Renal cortical epithelial cell (primary cell): Measurements from ENCODE around the gene RNF40. TPM values are rescaled to one million over a fixed set of nuclear protein-coding genes. Genes with fewer than 3 reads are reported as not detected.

Experiments
- DNase-seq: peaks from one replicate; pipeline ENCODE4 v3.0.0-alpha.2; 2011; ENCODE audit warnings: low read depth
- total RNA-seq: library from RNA; depleted of rRNA; stranded (reverse); fragments of >200 nt; gene quantifications from 2 replicates; pipeline ENCODE4 v1.2.3, GENCODE V29; 2014

The RNF40 gene
- 58.0 and 108 TPM in 2 replicates for total RNA-seq

DNA sequence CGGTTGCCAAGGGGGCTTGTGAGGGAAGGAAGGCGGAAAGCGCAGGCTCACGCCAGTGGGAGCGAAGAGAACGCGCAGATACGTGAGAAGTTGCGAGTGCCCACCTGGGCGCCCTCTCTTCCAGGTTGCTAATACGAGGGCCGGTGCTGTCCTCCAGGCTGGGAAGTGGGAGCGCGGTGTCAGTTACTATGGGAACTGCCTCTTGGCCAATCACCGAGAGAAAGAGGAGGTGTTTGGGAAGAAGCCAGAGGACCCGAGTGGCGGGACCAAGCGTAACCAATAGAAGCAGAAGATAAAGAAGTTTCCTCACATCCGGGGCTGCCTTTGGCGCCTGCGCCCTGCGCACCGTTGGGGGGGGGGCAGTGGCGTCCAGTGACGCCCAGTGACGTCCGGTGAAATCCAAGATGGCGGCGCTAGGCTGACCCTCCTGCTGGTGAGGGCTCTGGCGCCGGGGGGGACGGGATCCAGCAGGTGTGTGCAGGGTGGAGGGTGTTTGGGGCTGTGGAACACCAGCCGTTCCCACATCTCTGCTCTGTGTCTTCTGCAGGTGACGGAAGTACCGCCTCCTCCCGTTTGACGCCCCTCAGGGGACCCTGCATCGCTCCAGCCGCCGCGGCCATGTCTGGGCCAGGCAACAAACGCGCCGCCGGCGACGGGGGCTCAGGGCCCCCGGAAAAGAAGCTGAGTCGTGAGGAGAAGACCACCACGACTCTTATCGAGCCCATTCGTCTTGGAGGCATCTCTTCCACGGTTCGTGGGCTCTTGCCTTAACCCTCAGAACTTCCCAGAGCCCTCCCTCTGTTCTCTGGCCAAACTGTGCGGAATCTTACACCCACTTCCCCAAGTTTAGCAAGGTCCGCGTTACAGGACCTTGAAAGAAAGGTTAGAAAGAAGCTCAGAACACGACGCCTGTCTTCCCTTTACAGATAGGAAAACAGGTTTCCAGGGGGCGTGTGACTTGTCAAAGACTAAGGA lies at the start of gene RNF40, which contains the start of gene CFAP119:
TSS of gene RNF40 (plus strand) at position 395 of the 975 bp plus-strand sequence. CDS start at position 619, 224 bp downstream.
TSS of gene CFAP119 (minus strand) at position 135 of the 975 bp plus-strand sequence. CDS start 314 bp downstream, outside the sequence.
- peak; percentile 98 for DNase-seq

DNA sequence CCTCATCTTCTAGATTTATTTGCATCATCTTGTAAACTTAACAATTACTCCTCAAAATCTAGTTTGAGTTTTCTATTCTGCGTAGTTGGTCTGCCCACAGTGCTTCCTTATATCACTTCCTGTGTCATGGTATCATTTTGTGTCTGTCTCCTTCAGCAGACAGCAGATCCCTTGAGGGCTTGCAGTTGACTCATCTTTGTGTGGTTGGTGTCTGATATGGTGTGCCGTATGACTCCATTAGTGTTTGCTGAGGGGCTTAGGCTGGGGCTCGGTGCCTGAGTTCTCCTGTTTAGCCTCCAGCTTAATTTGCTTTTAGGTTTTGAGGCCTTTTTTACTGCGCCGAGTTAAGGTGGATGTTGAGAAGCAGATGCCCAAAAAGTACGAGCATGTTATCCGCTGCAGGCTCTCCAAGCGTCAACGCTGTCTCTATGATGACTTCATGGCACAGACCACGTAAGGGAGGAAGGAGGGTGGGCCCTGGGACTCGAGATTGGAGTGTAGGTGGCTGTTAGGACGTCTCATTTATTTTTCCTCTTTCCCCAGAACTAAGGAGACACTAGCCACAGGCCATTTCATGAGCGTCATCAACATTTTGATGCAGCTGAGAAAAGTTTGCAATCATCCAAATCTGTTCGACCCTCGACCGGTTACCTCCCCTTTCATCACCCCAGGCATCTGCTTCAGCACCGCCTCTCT lies 46.2 kb upstream of the RNF40 start:
- no peak for DNase-seq

DNA sequence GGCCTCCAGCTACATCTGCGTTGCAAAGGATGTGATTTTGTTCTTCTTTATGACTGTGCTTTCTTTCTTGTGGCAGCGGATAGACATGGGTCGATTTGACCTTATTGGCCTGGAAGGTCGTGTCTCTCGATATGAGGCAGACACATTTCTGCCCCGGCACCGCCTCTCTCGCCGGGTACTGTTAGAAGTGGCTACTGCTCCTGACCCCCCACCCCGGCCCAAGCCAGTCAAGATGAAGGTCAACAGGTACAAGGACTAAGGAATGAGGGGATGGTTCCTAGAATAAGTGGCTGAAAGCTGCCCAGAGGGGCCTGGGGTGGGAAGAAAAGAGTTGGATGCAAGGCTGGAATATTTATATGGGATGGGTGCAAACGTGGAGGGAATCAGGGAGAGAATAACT lies 42.0 kb upstream of the RNF40 start:
- no peak for DNase-seq

DNA sequence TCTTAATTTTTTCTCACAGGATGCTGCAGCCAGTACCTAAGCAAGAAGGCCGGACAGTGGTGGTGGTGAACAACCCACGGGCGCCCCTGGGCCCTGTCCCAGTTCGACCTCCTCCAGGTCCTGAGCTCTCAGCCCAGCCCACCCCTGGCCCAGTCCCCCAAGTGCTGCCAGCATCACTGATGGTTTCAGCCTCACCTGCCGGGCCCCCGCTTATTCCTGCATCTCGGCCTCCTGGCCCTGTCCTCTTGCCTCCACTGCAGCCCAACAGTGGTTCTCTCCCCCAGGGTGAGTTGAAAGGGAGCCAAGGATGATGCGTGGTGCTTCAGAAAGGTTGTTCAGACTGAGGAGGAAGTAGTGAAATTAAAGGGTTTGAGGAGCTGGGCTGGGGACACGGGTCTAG lies 41.4 kb upstream of the RNF40 start:
- DNase-seq = no peak

DNA sequence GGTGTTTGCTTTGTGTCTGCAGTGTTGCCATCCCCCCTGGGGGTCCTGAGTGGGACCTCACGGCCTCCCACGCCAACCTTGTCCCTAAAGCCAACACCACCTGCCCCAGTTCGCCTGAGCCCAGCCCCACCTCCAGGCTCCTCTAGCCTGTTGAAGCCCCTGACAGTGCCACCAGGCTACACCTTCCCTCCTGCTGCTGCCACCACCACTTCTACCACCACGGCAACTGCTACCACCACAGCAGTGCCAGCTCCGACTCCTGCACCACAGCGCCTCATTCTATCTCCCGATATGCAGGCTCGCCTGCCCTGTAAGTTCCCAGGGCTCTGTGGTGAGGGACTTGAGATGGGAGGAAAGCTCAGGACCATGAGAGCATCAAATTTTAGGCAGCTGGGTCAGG lies 41.0 kb upstream of the RNF40 start:
- DNase-seq = no peak

DNA sequence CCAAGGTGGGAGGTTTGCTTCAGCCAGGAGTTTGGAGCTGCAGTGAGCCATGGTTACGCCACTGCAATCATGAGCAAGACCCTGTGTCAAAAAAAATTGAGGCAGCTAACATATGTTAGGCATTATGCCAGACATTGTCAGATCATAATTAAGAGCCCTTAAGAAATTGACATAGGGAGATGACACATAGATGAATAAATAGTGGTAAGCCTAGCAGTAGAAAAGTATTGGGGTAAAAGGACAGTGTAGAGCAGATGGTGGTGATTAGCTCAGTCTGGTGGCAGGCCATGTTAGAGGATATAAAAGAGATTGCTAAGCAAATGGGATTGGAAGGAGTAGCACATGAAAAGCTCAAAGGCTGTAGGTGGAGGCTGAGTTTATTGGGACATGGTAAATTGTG lies 40.5 kb upstream of the RNF40 start:
- DNase-seq = no peak

DNA sequence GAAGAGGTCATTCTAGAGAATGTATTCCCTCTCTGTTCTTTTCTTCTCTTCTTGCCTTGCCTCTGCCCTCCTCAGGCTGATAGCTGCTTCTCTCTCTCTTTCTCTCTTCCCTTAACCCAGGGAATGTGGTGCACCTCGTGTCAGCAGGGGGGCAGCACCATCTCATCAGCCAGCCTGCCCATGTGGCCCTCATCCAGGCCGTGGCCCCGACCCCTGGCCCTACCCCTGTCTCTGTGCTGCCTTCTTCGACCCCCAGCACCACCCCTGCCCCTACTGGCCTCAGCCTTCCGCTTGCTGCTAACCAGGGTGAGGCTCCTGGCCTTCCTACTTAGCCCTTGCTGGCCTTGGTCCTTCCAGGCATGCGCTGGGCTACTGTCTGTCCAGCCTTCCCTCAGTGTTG lies 39.7 kb upstream of the RNF40 start:
- DNase-seq = no peak

DNA sequence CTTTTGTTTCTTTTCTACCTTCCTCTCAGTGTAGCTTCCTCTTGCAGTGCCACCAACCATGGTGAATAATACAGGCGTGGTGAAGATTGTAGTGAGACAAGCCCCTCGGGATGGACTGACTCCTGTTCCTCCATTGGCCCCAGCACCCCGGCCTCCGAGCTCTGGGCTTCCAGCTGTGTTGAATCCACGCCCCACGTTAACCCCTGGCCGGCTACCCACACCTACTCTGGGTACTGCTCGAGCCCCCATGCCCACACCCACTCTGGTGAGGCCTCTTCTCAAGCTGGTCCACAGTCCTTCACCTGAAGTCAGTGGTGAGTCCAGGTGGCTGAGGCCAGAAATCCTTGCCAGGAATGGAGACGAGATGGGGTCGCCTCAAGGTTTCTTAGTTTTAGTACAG lies 39.2 kb upstream of the RNF40 start:
- DNase-seq = no peak

DNA sequence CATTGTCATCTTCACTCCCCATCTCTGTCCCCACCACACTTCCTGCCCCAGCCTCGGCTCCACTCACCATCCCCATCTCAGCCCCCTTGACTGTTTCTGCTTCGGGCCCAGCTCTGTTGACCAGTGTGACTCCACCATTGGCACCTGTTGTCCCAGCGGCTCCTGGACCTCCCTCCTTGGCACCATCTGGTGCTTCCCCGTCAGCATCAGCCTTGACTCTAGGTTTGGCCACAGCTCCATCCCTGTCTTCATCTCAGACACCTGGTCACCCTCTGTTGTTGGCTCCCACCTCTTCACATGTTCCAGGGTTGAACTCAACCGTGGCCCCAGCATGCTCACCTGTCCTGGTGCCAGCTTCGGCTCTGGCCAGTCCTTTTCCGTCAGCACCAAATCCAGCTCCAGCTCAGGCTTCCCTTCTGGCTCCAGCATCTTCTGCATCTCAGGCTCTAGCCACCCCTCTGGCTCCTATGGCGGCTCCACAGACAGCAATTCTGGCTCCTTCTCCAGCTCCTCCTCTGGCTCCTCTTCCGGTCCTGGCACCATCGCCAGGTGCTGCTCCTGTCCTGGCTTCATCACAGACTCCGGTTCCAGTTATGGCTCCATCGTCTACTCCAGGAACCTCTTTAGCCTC lies 38.3 kb upstream of the RNF40 start:
- no peak for DNase-seq

DNA sequence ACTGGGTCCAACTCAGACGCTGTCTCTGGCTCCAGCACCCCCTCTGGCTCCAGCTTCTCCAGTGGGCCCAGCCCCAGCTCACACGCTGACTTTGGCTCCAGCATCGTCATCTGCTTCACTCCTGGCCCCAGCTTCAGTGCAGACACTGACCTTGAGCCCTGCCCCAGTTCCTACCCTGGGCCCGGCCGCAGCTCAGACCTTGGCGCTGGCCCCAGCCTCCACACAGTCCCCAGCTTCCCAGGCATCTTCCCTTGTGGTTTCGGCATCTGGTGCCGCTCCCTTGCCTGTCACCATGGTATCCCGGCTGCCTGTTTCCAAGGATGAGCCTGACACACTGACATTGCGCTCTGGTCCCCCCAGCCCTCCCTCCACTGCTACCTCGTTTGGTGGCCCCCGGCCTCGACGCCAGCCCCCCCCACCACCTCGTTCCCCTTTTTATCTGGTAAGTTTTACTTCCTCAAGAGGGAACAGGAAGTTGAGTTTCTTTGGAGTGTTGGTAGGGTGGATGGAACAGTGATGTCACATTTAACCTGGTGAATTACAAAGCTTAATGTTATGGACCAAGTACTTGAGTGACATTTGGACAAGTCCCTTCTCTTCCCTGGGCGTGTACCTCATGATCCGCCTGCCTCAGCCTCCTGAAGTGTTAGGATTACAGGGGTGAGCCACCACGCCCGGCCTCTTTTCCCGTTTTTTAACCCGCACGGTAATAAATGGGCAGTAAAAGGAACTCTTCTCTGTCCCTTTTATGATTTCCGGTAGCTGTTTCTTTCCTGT lies 37.3 kb upstream of the RNF40 start:
- DNase-seq = no peak

DNA sequence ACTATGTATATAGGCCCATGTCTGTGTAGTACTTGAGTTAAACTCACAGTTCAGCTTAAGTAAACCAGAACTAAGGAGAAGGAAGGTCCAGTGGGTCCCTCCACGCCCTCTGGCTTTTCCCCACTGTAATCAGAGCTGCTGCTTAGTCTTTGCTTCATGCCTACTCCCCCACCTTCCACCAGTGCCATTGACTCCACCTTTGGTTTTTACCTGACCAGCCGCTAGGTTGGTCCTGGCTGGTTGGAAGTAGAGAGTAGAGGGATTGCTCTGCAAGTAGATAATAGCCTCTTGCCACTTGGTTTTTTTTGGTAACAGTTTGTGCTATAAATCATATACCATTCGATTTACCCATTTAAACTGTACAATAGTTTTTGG lies 36.7 kb upstream of the RNF40 start:
- DNase-seq = no peak

DNA sequence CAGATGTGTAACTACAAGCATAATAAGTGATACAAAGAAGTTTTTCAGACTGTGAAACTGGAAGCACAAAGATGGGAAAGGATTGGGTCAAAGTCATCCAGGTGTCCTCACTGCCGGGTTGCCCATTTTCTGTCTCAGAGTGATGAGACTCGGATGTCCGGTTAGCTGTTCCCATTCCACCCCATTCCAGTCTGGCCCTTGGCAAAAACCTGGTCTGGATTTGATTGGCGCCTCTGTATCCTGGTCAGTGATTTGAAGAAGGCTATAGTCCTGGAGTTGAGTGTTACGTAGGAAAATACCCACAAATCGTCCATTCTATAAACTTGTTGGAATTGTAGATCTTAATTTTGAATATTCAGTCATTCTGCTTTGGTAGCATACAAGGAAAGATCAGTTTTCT lies 33.8 kb upstream of the RNF40 start:
- no peak for DNase-seq

DNA sequence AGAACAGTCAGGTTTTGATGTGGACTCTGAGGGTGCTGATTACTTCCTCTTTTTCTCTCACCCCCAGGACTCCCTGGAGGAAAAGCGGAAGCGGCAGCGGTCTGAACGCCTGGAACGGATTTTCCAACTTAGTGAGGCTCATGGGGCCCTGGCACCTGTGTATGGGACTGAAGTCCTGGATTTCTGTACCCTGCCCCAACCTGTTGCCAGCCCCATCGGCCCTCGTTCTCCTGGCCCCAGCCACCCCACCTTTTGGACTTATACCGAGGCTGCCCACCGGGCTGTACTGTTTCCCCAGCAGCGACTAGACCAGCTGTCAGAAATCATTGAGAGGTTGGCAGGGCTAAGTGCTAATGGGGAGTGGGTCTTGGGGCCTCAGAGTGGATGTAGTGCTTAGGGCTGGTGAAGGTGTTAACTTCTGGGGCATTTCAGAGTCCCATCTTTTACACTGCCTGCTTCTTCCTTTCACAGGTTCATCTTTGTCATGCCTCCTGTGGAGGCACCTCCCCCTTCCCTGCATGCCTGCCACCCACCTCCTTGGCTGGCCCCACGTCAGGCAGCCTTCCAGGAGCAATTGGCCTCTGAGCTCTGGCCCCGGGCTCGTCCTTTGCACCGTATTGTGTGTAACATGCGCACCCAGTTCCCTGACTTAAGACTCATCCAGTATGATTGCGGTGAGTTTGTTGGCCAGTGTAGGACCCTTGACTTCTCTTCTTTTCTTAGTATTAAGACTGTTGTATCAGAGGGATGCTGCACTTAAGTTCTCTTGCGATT lies 33.0 kb upstream of the RNF40 start:
- DNase-seq = no peak

DNA sequence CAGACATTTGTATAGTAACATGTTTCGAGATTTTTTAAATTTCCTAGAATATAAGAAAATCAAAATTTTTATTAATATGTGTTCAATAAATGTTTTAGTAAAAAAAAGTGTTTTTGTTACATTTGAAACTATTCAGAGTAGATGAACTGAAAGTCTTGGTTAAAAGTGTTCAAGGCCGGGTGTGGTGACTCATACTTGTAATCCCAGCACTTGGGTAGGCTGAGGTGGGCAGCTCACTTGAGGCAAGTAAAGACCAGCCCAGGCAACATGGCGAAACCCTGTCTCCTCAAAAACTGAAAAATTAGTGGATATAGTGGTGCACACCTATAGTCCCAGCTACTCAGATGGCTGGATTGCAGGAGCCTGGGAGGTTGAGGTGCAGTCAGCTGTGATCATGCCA lies 30.7 kb upstream of the RNF40 start:
- no peak for DNase-seq

DNA sequence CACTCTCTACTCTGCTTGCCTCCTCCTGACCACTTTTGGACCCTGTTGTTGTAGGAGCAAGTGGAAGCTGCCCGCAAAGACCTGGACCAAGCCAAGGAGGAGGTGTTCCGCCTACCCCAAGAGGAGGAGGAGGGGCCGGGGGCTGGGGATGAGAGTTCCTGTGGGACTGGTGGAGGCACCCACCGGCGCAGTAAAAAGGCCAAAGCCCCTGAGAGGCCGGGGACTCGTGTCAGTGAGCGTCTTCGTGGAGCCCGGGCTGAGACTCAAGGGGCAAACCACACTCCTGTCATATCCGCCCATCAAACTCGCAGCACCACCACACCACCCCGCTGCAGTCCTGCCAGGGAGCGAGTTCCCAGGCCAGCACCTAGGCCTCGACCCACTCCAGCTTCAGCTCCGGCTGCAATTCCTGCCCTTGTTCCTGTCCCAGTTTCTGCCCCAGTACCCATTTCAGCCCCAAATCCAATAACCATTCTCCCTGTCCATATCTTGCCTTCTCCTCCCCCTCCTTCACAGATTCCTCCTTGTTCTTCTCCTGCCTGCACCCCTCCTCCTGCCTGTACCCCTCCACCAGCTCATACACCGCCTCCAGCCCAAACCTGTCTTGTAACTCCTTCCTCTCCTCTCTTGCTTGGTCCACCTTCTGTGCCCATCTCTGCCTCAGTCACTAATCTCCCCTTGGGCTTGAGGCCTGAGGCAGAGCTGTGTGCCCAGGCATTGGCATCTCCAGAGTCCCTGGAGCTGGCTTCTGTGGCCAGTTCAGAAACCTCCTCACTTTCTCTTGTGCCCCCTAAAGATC lies 24.9 kb upstream of the RNF40 start:
- no peak for DNase-seq

DNA sequence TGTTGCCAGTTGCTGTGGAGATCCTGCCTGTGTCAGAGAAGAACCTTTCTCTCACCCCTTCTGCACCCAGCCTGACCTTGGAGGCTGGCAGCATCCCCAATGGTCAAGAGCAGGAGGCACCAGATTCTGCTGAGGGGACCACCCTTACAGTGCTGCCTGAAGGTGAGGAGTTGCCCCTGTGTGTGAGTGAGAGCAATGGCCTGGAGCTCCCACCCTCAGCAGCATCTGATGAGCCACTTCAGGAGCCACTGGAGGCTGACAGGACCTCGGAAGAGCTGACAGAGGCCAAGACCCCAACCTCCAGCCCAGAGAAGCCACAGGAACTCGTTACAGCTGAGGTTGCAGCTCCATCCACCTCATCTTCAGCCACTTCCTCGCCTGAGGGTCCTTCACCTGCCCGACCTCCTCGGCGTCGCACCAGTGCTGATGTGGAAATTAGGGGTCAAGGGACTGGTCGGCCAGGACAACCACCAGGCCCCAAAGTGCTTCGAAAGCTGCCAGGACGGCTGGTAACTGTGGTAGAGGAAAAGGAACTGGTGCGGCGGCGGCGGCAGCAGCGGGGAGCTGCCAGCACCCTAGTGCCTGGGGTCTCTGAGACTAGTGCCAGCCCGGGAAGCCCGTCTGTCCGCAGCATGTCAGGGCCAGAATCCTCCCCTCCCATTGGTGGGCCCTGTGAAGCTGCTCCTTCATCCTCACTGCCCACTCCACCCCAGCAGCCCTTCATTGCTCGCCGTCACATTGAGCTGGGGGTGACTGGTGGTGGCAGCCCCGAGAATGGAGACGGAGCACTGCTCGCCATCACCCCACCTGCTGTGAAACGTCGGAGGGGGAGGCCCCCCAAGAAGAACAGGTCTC lies 24.1 kb upstream of the RNF40 start:
- DNase-seq = no peak

DNA sequence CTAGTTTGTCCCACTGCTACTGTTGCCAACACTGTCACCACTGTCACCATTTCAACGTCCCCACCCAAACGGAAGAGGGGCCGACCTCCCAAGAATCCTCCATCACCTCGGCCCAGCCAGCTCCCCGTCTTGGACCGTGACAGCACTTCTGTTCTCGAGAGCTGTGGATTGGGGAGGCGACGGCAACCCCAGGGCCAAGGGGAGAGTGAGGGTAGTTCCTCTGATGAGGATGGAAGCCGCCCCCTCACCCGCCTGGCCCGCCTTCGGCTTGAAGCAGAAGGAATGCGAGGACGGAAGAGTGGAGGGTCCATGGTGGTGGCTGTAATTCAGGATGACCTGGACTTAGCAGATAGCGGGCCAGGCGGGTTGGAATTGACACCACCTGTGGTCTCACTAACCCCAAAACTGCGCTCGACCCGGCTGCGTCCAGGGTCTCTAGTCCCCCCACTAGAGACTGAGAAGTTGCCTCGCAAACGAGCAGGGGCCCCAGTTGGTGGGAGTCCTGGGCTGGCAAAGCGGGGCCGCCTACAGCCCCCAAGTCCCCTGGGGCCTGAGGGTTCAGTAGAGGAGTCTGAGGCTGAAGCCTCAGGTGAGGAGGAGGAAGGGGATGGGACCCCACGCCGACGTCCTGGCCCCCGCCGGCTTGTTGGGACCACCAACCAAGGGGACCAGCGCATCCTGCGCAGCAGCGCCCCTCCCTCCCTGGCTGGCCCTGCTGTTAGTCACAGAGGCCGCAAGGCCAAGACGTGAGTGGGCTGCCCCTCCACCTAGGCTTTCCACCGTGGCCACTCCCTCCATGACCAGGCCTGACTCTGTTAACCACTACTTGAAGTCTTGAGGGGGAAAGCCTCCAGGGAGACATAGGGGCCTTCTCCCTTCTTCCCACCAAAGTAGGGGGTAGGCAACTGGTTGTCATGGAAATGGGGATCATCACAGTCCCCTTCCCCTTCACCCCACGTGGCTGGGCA lies 22.9 kb upstream of the RNF40 start:
- no peak for DNase-seq
